GM18868 (cell line): ENCODE results near the gene REPIN1.

Experiments
- ATAC-seq: cut with Tn5 transposase; IDR thresholded peaks from one replicate; pipeline ENCODE4 v1.9.1; 2021; ENCODE audit warnings: mild to moderate bottlenecking, moderate library complexity; ENCODE audit not compliant: unreplicated experiment

The REPIN1 gene

GRCh38 chr7:150388709-150389531 lies 20.3 kb downstream of the REPIN1 start:
- ATAC-seq, result no peak

GRCh38 chr7:150389532-150389816 lies 20.9 kb downstream of the REPIN1 start:
- no peak for ATAC-seq

GRCh38 chr7:150390205-150390604 lies 21.6 kb downstream of the REPIN1 start:
- ATAC-seq, result no peak

- no peak for ATAC-seq
Observed at GRCh38 chr7:150393325-150393724, 24.7 kb downstream of the REPIN1 start.

GRCh38 chr7:150396426-150396825 lies 27.8 kb downstream of the REPIN1 start:
- no peak for ATAC-seq

GRCh38 chr7:150396851-150397260 lies 28.2 kb downstream of the REPIN1 start:
- no peak for ATAC-seq

GRCh38 chr7:150397346-150398107 lies 28.9 kb downstream of the REPIN1 start:
- ATAC-seq, result no peak

GRCh38 chr7:150398108-150398964 lies 29.7 kb downstream of the REPIN1 start:
- no peak for ATAC-seq

GRCh38 chr7:150398965-150399320 lies 30.3 kb downstream of the REPIN1 start:
- no peak for ATAC-seq

- no peak for ATAC-seq
Observed at GRCh38 chr7:150399421-150400007, 30.9 kb downstream of the REPIN1 start.

- ATAC-seq, result no peak
Observed at GRCh38 chr7:150400008-150400787, 31.6 kb downstream of the REPIN1 start.

- ATAC-seq, result no peak
Observed at GRCh38 chr7:150400788-150401423, 32.3 kb downstream of the REPIN1 start.

- no peak for ATAC-seq
Observed at GRCh38 chr7:150401424-150401790, 32.8 kb downstream of the REPIN1 start.

- no peak for ATAC-seq
Observed at GRCh38 chr7:150401861-150402631, 33.4 kb downstream of the REPIN1 start.

GRCh38 chr7:150402671-150403321 lies 34.2 kb downstream of the REPIN1 start:
- no peak for ATAC-seq

GRCh38 chr7:150403376-150404171 lies 35.0 kb downstream of the REPIN1 start:
- no peak for ATAC-seq

GRCh38 chr7:150404172-150404804 lies 35.7 kb downstream of the REPIN1 start:
- no peak for ATAC-seq
